H9 (cell line): ENCODE measurements around the gene KHNYN. TPM values are rescaled to one million over a fixed set of nuclear protein-coding genes. Genes with fewer than 3 reads are reported as not detected.

Experiments
- DNase-seq: peaks from one replicate; pipeline ENCODE4 v3.0.0-alpha.2; 2017
- H2AFZ ChIP-seq: one replicate; pipeline ENCODE4 v1.6.1; 2013; ENCODE audit warnings: mild to moderate bottlenecking, low read length, control low read depth, moderate library complexity
- H2AK5ac ChIP-seq: 2 replicates; pipeline ENCODE4 v1.6.1; 2013; ENCODE audit warnings: low read length, control low read depth, mixed read lengths; ENCODE audit not compliant: insufficient read length
- H2BK120ac ChIP-seq: one replicate; pipeline ENCODE4 v1.6.1; 2013; ENCODE audit warnings: low read depth, mild to moderate bottlenecking, low read length, control low read depth, inconsistent platforms; ENCODE audit not compliant: poor library complexity, severe bottlenecking
- H2BK12ac ChIP-seq: 2 replicates; pipeline ENCODE4 v1.6.1; 2013; ENCODE audit warnings: low read length, control low read depth, mixed read lengths, low read depth; ENCODE audit not compliant: insufficient read length
- H2BK15ac ChIP-seq: 2 replicates; pipeline ENCODE4 v1.6.1; 2013; ENCODE audit warnings: low read depth, low read length, control low read depth
- H2BK20ac ChIP-seq: one replicate; pipeline ENCODE4 v1.6.1; 2013; ENCODE audit warnings: low read depth, mild to moderate bottlenecking, low read length, control low read depth, inconsistent platforms; ENCODE audit not compliant: poor library complexity, severe bottlenecking
- H2BK5ac ChIP-seq: 2 replicates; pipeline ENCODE4 v1.6.1; 2013; ENCODE audit warnings: low read length, control low read depth, mixed read lengths; ENCODE audit not compliant: insufficient read length
- H3K14ac ChIP-seq: 2 replicates; pipeline ENCODE4 v1.6.1; 2013; ENCODE audit warnings: low read length, control low read depth; ENCODE audit not compliant: insufficient read depth
- H3K18ac ChIP-seq: 2 replicates; pipeline ENCODE4 v1.6.1; 2013; ENCODE audit warnings: low read depth, mild to moderate bottlenecking, mixed read lengths, low read length, control low read depth; ENCODE audit not compliant: insufficient read length
- H3K23ac ChIP-seq: 2 replicates; pipeline ENCODE4 v1.6.1; 2013; ENCODE audit warnings: low read length, control low read depth, mixed read lengths, low read depth; ENCODE audit not compliant: insufficient read length
- H3K23me2 ChIP-seq: 2 replicates; pipeline ENCODE4 v1.6.1; 2013; ENCODE audit warnings: low read depth, mild to moderate bottlenecking, mixed read lengths, low read length, control low read depth; ENCODE audit not compliant: insufficient read length, poor library complexity, severe bottlenecking
- H3K27ac ChIP-seq: 2 replicates; pipeline ENCODE4 v1.5.1; 2013; ENCODE audit warnings: low read length, control low read depth, mixed read lengths, low read depth; ENCODE audit not compliant: insufficient read length
- H3K27me3 ChIP-seq: 2 replicates; pipeline ENCODE4 v1.6.1; 2013; ENCODE audit warnings: low read length, control low read depth, inconsistent platforms; ENCODE audit not compliant: insufficient read depth
- H3K4ac ChIP-seq: 2 replicates; pipeline ENCODE4 v1.6.1; 2013; ENCODE audit warnings: low read depth, mild to moderate bottlenecking, control low read depth, inconsistent platforms, low read length, moderate library complexity
- H3K4me1 ChIP-seq: 2 replicates; pipeline ENCODE4 v1.6.1; 2013; ENCODE audit warnings: low read length, control low read depth, inconsistent platforms; ENCODE audit not compliant: insufficient read depth
- H3K4me2 ChIP-seq: 2 replicates; pipeline ENCODE4 v1.6.1; 2013; ENCODE audit warnings: low read length, control low read depth, mixed read lengths; ENCODE audit not compliant: insufficient read length, insufficient read depth
- H3K56ac ChIP-seq: 2 replicates; pipeline ENCODE4 v1.6.1; 2013; ENCODE audit warnings: low read depth, mild to moderate bottlenecking, mixed read lengths, low read length, control low read depth; ENCODE audit not compliant: insufficient read length
- H3K79me1 ChIP-seq: 2 replicates; pipeline ENCODE4 v1.6.1; 2013; ENCODE audit warnings: low read depth, mild to moderate bottlenecking, moderate library complexity, low read length, control low read depth, inconsistent platforms; ENCODE audit not compliant: insufficient read depth, poor library complexity, severe bottlenecking
- H3K79me2 ChIP-seq: 2 replicates; pipeline ENCODE4 v1.6.1; 2013; ENCODE audit warnings: low read length, control low read depth, inconsistent platforms; ENCODE audit not compliant: insufficient read depth
- H3K9ac ChIP-seq: 2 replicates; pipeline ENCODE4 v1.6.1; 2013; ENCODE audit warnings: low read length, control low read depth, mixed read lengths; ENCODE audit not compliant: insufficient read length; ENCODE audit errors: extremely low read depth
- H3K9me3 ChIP-seq: one replicate; pipeline ENCODE4 v1.6.1; 2013; ENCODE audit warnings: low read depth, low read length, inconsistent platforms; ENCODE audit not compliant: control insufficient read depth
- H3T11ph ChIP-seq: one replicate; pipeline ENCODE4 v1.6.1; 2013; ENCODE audit warnings: mild to moderate bottlenecking, low read length, control low read depth, inconsistent platforms
- H4K20me1 ChIP-seq: one replicate; pipeline ENCODE4 v1.6.1; 2013; ENCODE audit not compliant: control insufficient read depth, insufficient read length, insufficient read depth
- H4K5ac ChIP-seq: 2 replicates; pipeline ENCODE4 v1.6.1; 2013; ENCODE audit warnings: low read depth, mild to moderate bottlenecking, mixed read lengths, low read length, control low read depth; ENCODE audit not compliant: insufficient read length
- H4K8ac ChIP-seq: replicated peaks from 2 replicates; pipeline ENCODE4 v1.6.1; 2013; ENCODE audit warnings: low read length, control low read depth, mixed read lengths, low read depth; ENCODE audit not compliant: insufficient read length
- H4K91ac ChIP-seq: 2 replicates; pipeline ENCODE4 v1.6.1; 2013; ENCODE audit warnings: low read depth, mild to moderate bottlenecking, moderate library complexity, mixed read lengths, low read length, control low read depth; ENCODE audit not compliant: insufficient read length
- H3K27ac Mint-ChIP-seq, 3 experiments: 2 replicates in 2 of 3; 3 replicates in 1 of 3; pipeline ENCODE4 v1.8.0; 2020 to 2021; ENCODE audit warnings: mixed read lengths in 3 of 3, mild to moderate bottlenecking in 1 of 3, moderate library complexity in 1 of 3
- H3K27me3 Mint-ChIP-seq: 2 replicates; pipeline ENCODE4 v1.8.0; 2021; ENCODE audit warnings: low read depth, mild to moderate bottlenecking, moderate library complexity, mixed read lengths
- H3K36me3 Mint-ChIP-seq, 3 experiments: 2 replicates in 2 of 3; 3 replicates in 1 of 3; pipeline ENCODE4 v1.8.0; 2020 to 2021; ENCODE audit warnings: low read depth in 3 of 3, mixed read lengths in 3 of 3; ENCODE audit not compliant: insufficient read depth in 1 of 3
- H3K4me1 Mint-ChIP-seq, 2 experiments: 2 replicates each; pipeline ENCODE4 v1.8.0; 2020; ENCODE audit warnings: mixed read lengths in 2 of 2
- H3K4me3 Mint-ChIP-seq, 2 experiments: 2 replicates in 1 of 2; 3 replicates in 1 of 2; pipeline ENCODE4 v1.8.0; 2020 to 2021; ENCODE audit warnings: mild to moderate bottlenecking in 2 of 2, mixed read lengths in 2 of 2, moderate library complexity in 1 of 2
- H3K9me3 Mint-ChIP-seq, 2 experiments: 2 replicates in 1 of 2; 3 replicates in 1 of 2; pipeline ENCODE4 v1.8.0; 2020; ENCODE audit warnings: mild to moderate bottlenecking in 2 of 2, mixed read lengths in 2 of 2, moderate library complexity in 1 of 2
- WGBS: extraction: QIAGEN DNeasy Blood & Tissue Kit; methylation state at CpG from one replicate; pipeline ENCODE4 v1.1.7; 2013; ENCODE audit warnings: missing lambda C conversion rate, low lambda C conversion rate, mixed read lengths; ENCODE audit not compliant: insufficient read length; ENCODE audit errors: extremely low coverage; 5-methylcytosine and 5-hydroxymethylcytosine counted together
- total RNA-seq: library from RNA; stranded (reverse); gene quantifications from 2 replicates; pipeline ENCODE4 v1.2.1, GENCODE V29; 2021
- TF ChIP-seq, protein P1 (sequence below): fragments of 200-600 bp; sonication (generic); conservative IDR thresholded peaks from 3 replicates; pipeline ENCODE4 v1.8.0; 2021; ENCODE audit warnings: antibody characterized with exemption, mild to moderate bottlenecking

Gene KHNYN
- total RNA-seq, 1 experiment from 2014 or later, result 30.0 TPM

DNA sequence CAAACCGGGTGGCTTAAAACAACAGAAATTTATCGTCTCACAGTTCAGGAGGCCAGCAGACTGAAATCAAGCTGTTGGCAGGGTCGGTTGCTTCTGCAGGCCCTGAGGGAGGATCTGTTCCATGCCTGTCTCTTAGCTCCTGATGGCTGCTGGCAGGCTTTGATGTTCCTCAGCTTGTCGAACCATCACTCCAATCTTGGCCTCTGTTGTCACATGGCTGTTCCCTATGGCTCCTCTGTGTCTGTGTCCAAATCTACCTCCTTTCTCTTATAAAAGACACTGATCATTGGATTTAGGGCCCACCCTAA is 47.7 kb upstream of the KHNYN start:
- no peak overlapping the region for H4K91ac ChIP-seq
- Mint-ChIP-seq H3K4me3 (no peak overlapping the region), H3K27ac (no peak overlapping the region), H3K27me3 (no peaks in the 10 kb centered on the region; the same call in none of the 2 replicates), H3K36me3 (peaks cover 0 to 1% (median 0%) of the 10 kb centered on the region in 3 experiments; a peak in 4 of 7 replicates), H3K4me1 (peaks cover 20 to 29% of the 10 kb centered on the region in 2 experiments), H3K9me3 (no peaks in the 10 kb centered on the region)
- no peak overlapping the region for H2AFZ ChIP-seq
- H3K14ac ChIP-seq, result no peak overlapping the region
- no peak overlapping the region for H3K9ac ChIP-seq
- H3K4me1 ChIP-seq, result peaks cover 3% of the 10 kb centered on the region
- TF ChIP-seq, protein P1, sequence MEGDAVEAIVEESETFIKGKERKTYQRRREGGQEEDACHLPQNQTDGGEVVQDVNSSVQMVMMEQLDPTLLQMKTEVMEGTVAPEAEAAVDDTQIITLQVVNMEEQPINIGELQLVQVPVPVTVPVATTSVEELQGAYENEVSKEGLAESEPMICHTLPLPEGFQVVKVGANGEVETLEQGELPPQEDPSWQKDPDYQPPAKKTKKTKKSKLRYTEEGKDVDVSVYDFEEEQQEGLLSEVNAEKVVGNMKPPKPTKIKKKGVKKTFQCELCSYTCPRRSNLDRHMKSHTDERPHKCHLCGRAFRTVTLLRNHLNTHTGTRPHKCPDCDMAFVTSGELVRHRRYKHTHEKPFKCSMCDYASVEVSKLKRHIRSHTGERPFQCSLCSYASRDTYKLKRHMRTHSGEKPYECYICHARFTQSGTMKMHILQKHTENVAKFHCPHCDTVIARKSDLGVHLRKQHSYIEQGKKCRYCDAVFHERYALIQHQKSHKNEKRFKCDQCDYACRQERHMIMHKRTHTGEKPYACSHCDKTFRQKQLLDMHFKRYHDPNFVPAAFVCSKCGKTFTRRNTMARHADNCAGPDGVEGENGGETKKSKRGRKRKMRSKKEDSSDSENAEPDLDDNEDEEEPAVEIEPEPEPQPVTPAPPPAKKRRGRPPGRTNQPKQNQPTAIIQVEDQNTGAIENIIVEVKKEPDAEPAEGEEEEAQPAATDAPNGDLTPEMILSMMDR, result no peak
- no peaks in the 10 kb centered on the region for H3K27me3 ChIP-seq
- no peak overlapping the region for H3K23ac ChIP-seq
- H3K23me2 ChIP-seq, result no peaks in the 10 kb centered on the region
- H4K5ac ChIP-seq, result no peak overlapping the region
- no peak overlapping the region for H2BK5ac ChIP-seq
- no peak overlapping the region for H2BK20ac ChIP-seq
- no peak overlapping the region for H4K8ac ChIP-seq
- no peak overlapping the region for H3K18ac ChIP-seq
- no peak overlapping the region for H2AK5ac ChIP-seq
- no peak for DNase-seq
- H3K56ac ChIP-seq, result no peak overlapping the region
- no peaks in the 10 kb centered on the region for H3K9me3 ChIP-seq
- no peaks in the 10 kb centered on the region for H3K79me1 ChIP-seq
- H2BK12ac ChIP-seq, result no peak overlapping the region
- no peak overlapping the region for H3K27ac ChIP-seq
- H3K4ac ChIP-seq, result no peak overlapping the region
- no peaks in the 10 kb centered on the region; the same call in 1 of the 2 replicates for H3K79me2 ChIP-seq
- no peaks in the 10 kb centered on the region for H4K20me1 ChIP-seq
- H3K4me2 ChIP-seq, result no peak overlapping the region
- H3T11ph ChIP-seq, result no peak overlapping the region
- H2BK120ac ChIP-seq, result no peak overlapping the region
- no CpG with 5 or more reads among the region's 4 CpGs for WGBS
- no peak overlapping the region for H2BK15ac ChIP-seq
